Mononuclear cell (primary cell): ENCODE measurements around the gene DENND5A. TPM values are rescaled to one million over a fixed set of nuclear protein-coding genes. Genes with fewer than 3 reads are reported as not detected.
"Not testable (repeated sequence)": the region's sequence is repeated elsewhere in the genome, so short reads cannot be mapped to it uniquely, and the experiment has no call there.

Experiments used
- H3K27me3 ChIP-seq: 2 replicates; pipeline ENCODE4 v1.6.0; 2011; ENCODE audit warnings: low read length, control low read depth; ENCODE audit not compliant: insufficient read depth
- H3K4me1 ChIP-seq: 2 replicates; pipeline ENCODE4 v1.5.1; 2011; ENCODE audit warnings: mild to moderate bottlenecking, low read length, control low read depth; ENCODE audit not compliant: insufficient read depth
- H3K4me3 ChIP-seq: 2 replicates; pipeline ENCODE4 v1.5.1; 2011; ENCODE audit warnings: mild to moderate bottlenecking, low read length, moderate library complexity
- H3K9me3 ChIP-seq: 2 replicates; pipeline ENCODE4 v1.5.1; 2011; ENCODE audit warnings: low read depth, mild to moderate bottlenecking, control low read depth, low read length
- total RNA-seq: library from RNA; depleted of rRNA; stranded (reverse); fragments of >200 nt; gene quantifications from one replicate; pipeline ENCODE4 v1.2.3, GENCODE V29; 2012

DENND5A gene
- total RNA-seq, 1 donor = 284 TPM

GRCh38 chr11:9097186-9097943 lies 167.8 kb downstream of the DENND5A start:
- H3K4me3 ChIP-seq, H3K27me3 ChIP-seq, H3K9me3 ChIP-seq, H3K4me1 ChIP-seq: not testable (repeated sequence)

- Histone ChIP-seq H3K9me3 (no peaks in the 10 kb centered on the region), H3K4me1 (peaks cover 5% of the 10 kb centered on the region), H3K27me3 (peaks cover 13% of the 10 kb centered on the region), H3K4me3 (no peak overlapping the region)
Observed at GRCh38 chr11:9096427-9096826, 168.7 kb downstream of the DENND5A start.

GRCh38 chr11:9095421-9095820 lies 169.7 kb downstream of the DENND5A start:
- Histone ChIP-seq H3K4me1 (peaks cover 10% of the 10 kb centered on the region), H3K9me3 (no peaks in the 10 kb centered on the region), H3K27me3 (peaks cover 19% of the 10 kb centered on the region), H3K4me3 (no peak overlapping the region)

GRCh38 chr11:9094420-9094819 lies 170.7 kb downstream of the DENND5A start:
- Histone ChIP-seq H3K9me3 (no peaks in the 10 kb centered on the region), H3K27me3 (peaks cover 29% of the 10 kb centered on the region), H3K4me3 (no peak overlapping the region), H3K4me1 (peaks cover 10% of the 10 kb centered on the region)

GRCh38 chr11:9092853-9093778 lies 172.0 kb downstream of the DENND5A start:
- Histone ChIP-seq H3K4me1 (peaks cover 10% of the 10 kb centered on the region), H3K9me3 (no peaks in the 10 kb centered on the region), H3K27me3 (peaks cover 39% of the 10 kb centered on the region), H3K4me3 (no peak overlapping the region)

- Histone ChIP-seq H3K4me1 (peaks cover 10% of the 10 kb centered on the region), H3K9me3 (no peaks in the 10 kb centered on the region), H3K27me3 (peaks cover 43% of the 10 kb centered on the region), H3K4me3 (no peak overlapping the region)
Observed at GRCh38 chr11:9092072-9092471, 173.1 kb downstream of the DENND5A start.

GRCh38 chr11:9091044-9091922 lies 173.9 kb downstream of the DENND5A start, which contains the start of gene SCUBE2:
Gene SCUBE2 (minus strand): TSS chr11:9091599. CDS start chr11:9091528, 71 bp downstream.
- Histone ChIP-seq H3K27me3 (peaks cover 43% of the 10 kb centered on the region), H3K4me1 (peaks cover 10% of the 10 kb centered on the region), H3K4me3 (no peak within 1 kb of the TSS), H3K9me3 (no peaks in the 10 kb centered on the region)

- peaks cover 10% of the 10 kb centered on the region for H3K4me1 ChIP-seq
- H3K9me3 ChIP-seq = no peaks in the 10 kb centered on the region
- peaks cover 43% of the 10 kb centered on the region for H3K27me3 ChIP-seq
- H3K4me3 ChIP-seq = no peak overlapping the region
Observed at GRCh38 chr11:9090488-9091043, 174.6 kb downstream of the DENND5A start.

GRCh38 chr11:9089636-9090035 lies 175.5 kb downstream of the DENND5A start:
- H3K4me3 ChIP-seq = no peak overlapping the region
- H3K4me1 ChIP-seq = peaks cover 10% of the 10 kb centered on the region
- no peaks in the 10 kb centered on the region for H3K9me3 ChIP-seq
- H3K27me3 ChIP-seq = peaks cover 43% of the 10 kb centered on the region

GRCh38 chr11:9089061-9089460 lies 176.1 kb downstream of the DENND5A start:
- Histone ChIP-seq H3K27me3 (peaks cover 43% of the 10 kb centered on the region), H3K4me1 (peaks cover 10% of the 10 kb centered on the region), H3K4me3 (no peak overlapping the region), H3K9me3 (no peaks in the 10 kb centered on the region)

Other genes starting within 250 kb of the DENND5A start
- gene SCUBE2, start 173.8 kb downstream of the DENND5A start, total RNA-seq = not detected
- gene TMEM41B, start 49.2 kb upstream of the DENND5A start, total RNA-seq = 34.2 TPM
- 68.2 TPM for gene IPO7, start 119.3 kb upstream of the DENND5A start, total RNA-seq
- 31.0 TPM for gene ZNF143, start 195.7 kb upstream of the DENND5A start, total RNA-seq